ENCODE data around the gene EEFSEC.

GRCh38 chr3:128123538-128124368 is 29.5 kb upstream of the EEFSEC start, which contains the start of gene RUVBL1:
- TF ChIP-seq, protein P1, sequence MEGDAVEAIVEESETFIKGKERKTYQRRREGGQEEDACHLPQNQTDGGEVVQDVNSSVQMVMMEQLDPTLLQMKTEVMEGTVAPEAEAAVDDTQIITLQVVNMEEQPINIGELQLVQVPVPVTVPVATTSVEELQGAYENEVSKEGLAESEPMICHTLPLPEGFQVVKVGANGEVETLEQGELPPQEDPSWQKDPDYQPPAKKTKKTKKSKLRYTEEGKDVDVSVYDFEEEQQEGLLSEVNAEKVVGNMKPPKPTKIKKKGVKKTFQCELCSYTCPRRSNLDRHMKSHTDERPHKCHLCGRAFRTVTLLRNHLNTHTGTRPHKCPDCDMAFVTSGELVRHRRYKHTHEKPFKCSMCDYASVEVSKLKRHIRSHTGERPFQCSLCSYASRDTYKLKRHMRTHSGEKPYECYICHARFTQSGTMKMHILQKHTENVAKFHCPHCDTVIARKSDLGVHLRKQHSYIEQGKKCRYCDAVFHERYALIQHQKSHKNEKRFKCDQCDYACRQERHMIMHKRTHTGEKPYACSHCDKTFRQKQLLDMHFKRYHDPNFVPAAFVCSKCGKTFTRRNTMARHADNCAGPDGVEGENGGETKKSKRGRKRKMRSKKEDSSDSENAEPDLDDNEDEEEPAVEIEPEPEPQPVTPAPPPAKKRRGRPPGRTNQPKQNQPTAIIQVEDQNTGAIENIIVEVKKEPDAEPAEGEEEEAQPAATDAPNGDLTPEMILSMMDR (IDR thresholded peaks at IDR 0.05; ENCODE audit: low read length): no peak
- no peak for TF ChIP-seq EZH2phosphoT487 (IDR thresholded peaks at IDR 0.05; ENCODE audit: low read length)
- TF ChIP-seq EZH2 (optimal IDR thresholded peaks at IDR 0.05; ENCODE audit: low read depth, low read length): no peak

All from MM.1S (cell line).